ENCODE measurements around the gene CALR3.

DNA sequence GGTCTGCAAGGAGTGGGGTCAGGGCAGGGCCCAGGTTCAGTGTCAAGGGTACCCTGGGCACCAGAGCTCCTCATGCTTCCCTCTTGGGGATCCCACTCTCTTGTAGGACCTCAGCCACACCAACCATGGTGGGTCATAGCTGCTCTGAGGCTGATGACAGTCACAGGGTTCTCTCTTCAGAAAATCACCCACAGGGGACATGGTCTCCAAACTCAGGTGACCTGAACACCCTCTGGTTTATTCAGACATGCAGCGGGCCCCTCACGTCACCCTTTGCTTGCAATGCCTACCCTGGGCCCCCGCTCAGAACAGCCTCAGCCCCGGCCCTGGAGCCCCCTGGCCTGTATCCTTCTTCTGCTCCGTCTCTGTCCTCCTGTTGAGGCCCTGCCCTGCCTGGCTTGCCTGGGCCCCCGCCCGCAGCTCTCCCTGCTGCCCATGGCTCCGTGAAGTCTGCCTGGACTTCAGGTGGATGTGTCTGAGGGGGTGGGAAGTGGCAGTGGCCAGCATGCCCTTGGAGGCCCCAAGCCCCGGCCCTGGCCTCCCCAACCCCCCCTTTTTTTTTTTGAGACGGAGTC is 25.8 kb upstream of the CALR3 start:
- TF ChIP-seq, protein P1, sequence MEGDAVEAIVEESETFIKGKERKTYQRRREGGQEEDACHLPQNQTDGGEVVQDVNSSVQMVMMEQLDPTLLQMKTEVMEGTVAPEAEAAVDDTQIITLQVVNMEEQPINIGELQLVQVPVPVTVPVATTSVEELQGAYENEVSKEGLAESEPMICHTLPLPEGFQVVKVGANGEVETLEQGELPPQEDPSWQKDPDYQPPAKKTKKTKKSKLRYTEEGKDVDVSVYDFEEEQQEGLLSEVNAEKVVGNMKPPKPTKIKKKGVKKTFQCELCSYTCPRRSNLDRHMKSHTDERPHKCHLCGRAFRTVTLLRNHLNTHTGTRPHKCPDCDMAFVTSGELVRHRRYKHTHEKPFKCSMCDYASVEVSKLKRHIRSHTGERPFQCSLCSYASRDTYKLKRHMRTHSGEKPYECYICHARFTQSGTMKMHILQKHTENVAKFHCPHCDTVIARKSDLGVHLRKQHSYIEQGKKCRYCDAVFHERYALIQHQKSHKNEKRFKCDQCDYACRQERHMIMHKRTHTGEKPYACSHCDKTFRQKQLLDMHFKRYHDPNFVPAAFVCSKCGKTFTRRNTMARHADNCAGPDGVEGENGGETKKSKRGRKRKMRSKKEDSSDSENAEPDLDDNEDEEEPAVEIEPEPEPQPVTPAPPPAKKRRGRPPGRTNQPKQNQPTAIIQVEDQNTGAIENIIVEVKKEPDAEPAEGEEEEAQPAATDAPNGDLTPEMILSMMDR (IDR thresholded peaks at IDR 0.05; ENCODE audit: poor library complexity, severe bottlenecking) = no peak
- TF ChIP-seq RAD21 (conservative IDR thresholded peaks at IDR 0.05) = no peak
- no peak for TF ChIP-seq EZH2 (IDR thresholded peaks at IDR 0.05; ENCODE audit: borderline replicate concordance, insufficient read depth, low read length, poor library complexity, severe bottlenecking)
- no peak for TF ChIP-seq SMC3 (conservative IDR thresholded peaks at IDR 0.05; ENCODE audit: poor library complexity)
- TF ChIP-seq EP300 (conservative IDR thresholded peaks at IDR 0.05; ENCODE audit: poor library complexity, severe bottlenecking) = no peak
- TF ChIP-seq TAF1 (IDR thresholded peaks at IDR 0.05; ENCODE audit: low read depth) = no peak

Data from neural cell (in vitro differentiated cells).